Measurements from ENCODE around the gene JHY.
A peak's percentile ranks its signal among the peaks of the same experiment; 100 is the strongest.

Gene JHY

GRCh38 chr11:122872046-122872445, 10.5 kb upstream of the JHY start:
- DNase-seq, result no peak

- no peak for DNase-seq
These were observed 7.6 kb upstream of the JHY start for GRCh38 chr11:122874991-122875390.

- DNase-seq, result no peak
These were observed 4.8 kb upstream of the JHY start for GRCh38 chr11:122877732-122878131.

GRCh38 chr11:122879785-122880184, 2.8 kb upstream of the JHY start:
- no peak for DNase-seq

GRCh38 chr11:122882857-122883645, 492 bp downstream of the JHY start:
- DNase-seq, result peak; percentile 69

- no peak for DNase-seq
These were observed 1.1 kb downstream of the JHY start for GRCh38 chr11:122883646-122883979.

GRCh38 chr11:122888162-122888561, 5.6 kb downstream of the JHY start:
- no peak for DNase-seq

- peak; percentile 67 for DNase-seq
These were observed 10.6 kb downstream of the JHY start for GRCh38 chr11:122893131-122893530.

- DNase-seq, result no peak
These were observed 13.0 kb downstream of the JHY start for GRCh38 chr11:122895563-122895962.

GRCh38 chr11:122897606-122898210, 15.1 kb downstream of the JHY start:
- DNase-seq, result no peak

- no peak for DNase-seq
These were observed 16.2 kb downstream of the JHY start for GRCh38 chr11:122898799-122899198.

- peak; percentile 31 for DNase-seq
These were observed 18.1 kb downstream of the JHY start for GRCh38 chr11:122900587-122901202.

GRCh38 chr11:122902951-122903350, 20.4 kb downstream of the JHY start:
- DNase-seq, result no peak

- DNase-seq, result peak; percentile 56
These were observed 28.2 kb downstream of the JHY start for GRCh38 chr11:122910775-122911174.

- no peak for DNase-seq
These were observed 34.8 kb downstream of the JHY start for GRCh38 chr11:122917311-122917710.

- no peak for DNase-seq
These were observed 36.2 kb downstream of the JHY start for GRCh38 chr11:122918734-122919133.

GRCh38 chr11:122920579-122920978, 38.0 kb downstream of the JHY start:
- no peak for DNase-seq

GRCh38 chr11:122922893-122923292, 40.3 kb downstream of the JHY start:
- no peak for DNase-seq

GRCh38 chr11:122923302-122923701, 40.7 kb downstream of the JHY start:
- no peak for DNase-seq

- no peak for DNase-seq
These were observed 49.0 kb downstream of the JHY start for GRCh38 chr11:122931510-122931909.

GRCh38 chr11:122933416-122933815, 50.9 kb downstream of the JHY start:
- DNase-seq, result peak; percentile 29

- no peak for DNase-seq
These were observed 55.4 kb downstream of the JHY start for GRCh38 chr11:122937983-122938382.

GRCh38 chr11:122938557-122938956, 56.0 kb downstream of the JHY start:
- no peak for DNase-seq

GRCh38 chr11:122951211-122951610, 68.7 kb downstream of the JHY start:
- DNase-seq, result no peak
